ENCODE results near the gene HAPLN2. TPM values are rescaled to one million over a fixed set of nuclear protein-coding genes. Genes with fewer than 3 reads are reported as not detected.

The HAPLN2 gene
- total RNA-seq, 1 donor from 2014 or later = 1.4 TPM

DNA sequence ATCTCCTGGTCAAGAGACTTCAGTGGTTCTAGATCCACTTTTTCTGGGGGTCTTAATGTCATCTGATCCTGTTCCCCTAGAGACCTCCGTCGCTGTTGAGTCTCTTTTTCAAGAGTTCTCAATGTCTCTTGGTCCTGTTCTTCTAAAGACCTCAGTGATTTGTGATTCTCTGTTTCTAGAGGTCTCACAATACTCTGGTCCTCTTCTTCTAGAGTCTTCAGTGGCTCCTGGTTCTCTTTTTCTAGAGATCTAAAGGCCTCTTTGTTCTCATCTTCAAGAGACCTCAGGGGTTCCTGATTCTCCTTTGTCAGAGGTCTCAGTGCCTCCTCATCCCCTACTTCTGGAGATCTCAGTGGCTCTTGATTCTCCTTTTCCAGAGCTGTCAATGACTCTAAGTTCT is 52.6 kb downstream of the HAPLN2 start:
- intact Hi-C loops (cut with DNase I) = no loop called here
- TF ChIP-seq, protein P1, sequence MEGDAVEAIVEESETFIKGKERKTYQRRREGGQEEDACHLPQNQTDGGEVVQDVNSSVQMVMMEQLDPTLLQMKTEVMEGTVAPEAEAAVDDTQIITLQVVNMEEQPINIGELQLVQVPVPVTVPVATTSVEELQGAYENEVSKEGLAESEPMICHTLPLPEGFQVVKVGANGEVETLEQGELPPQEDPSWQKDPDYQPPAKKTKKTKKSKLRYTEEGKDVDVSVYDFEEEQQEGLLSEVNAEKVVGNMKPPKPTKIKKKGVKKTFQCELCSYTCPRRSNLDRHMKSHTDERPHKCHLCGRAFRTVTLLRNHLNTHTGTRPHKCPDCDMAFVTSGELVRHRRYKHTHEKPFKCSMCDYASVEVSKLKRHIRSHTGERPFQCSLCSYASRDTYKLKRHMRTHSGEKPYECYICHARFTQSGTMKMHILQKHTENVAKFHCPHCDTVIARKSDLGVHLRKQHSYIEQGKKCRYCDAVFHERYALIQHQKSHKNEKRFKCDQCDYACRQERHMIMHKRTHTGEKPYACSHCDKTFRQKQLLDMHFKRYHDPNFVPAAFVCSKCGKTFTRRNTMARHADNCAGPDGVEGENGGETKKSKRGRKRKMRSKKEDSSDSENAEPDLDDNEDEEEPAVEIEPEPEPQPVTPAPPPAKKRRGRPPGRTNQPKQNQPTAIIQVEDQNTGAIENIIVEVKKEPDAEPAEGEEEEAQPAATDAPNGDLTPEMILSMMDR (IDR thresholded peaks at IDR 0.05) = no peak
- no peak overlapping the region for H3K4me3 ChIP-seq
- H3K27ac ChIP-seq = no peak overlapping the region
- H3K9me3 ChIP-seq = no peaks in the 10 kb centered on the region
- peaks cover 0 to 18% of the 10 kb centered on the region in 2 donors for H3K36me3 ChIP-seq
- peaks cover 3 to 19% of the 10 kb centered on the region in 2 donors for H3K4me1 ChIP-seq
- no peak for DNase-seq (ENCODE audit: low spot score in 2 of 2)
- H3K27me3 ChIP-seq = no peaks in the 10 kb centered on the region

DNA sequence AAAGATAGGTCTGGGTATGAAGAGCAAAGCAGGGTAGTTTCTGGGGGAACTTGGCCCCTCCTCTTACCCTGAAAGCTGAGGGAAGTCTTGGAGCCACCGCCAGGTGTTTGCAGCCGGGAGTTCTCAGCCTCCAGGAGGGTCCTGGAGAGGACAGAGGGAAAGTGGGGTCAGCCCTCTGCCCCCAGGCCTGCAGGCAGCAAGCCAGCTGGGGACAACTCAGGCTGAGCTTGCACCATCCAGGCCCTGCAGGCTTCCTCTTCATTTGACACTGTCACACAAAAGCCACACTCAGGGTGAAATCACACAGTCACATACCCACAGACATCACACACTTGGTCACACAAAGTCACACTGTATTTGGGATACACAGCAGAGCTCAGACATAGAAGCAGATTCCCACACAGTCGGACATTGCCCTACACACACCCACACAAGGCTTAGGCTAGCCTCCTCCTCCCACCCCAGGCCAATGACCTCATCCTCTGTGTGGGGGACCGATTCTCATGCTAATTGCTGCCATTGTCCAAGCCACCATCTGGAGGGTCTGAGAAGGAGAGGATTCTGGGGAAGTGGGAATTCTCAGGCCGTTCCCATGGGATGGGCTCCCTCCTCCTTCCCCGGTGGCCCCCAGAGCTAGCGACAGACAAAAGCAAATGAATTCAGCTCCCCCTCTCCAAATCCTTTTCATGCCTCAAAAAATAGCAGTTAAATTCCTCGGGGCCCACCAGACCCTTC is 54.3 kb downstream of the HAPLN2 start:
- no peak overlapping the region for H3K4me3 ChIP-seq
- no peak overlapping the region for H3K27ac ChIP-seq
- intact Hi-C loops (cut with DNase I) = no loop called here
- no peak for DNase-seq (ENCODE audit: low spot score in 2 of 2)
- no peaks in the 10 kb centered on the region for H3K9me3 ChIP-seq
- H3K36me3 ChIP-seq = peaks cover 0 to 18% of the 10 kb centered on the region in 2 donors
- no peaks in the 10 kb centered on the region for H3K27me3 ChIP-seq
- peaks cover 10 to 17% of the 10 kb centered on the region in 2 donors for H3K4me1 ChIP-seq
- TF ChIP-seq, protein P1 (IDR thresholded peaks at IDR 0.05) = no peak

Other genes starting within 250 kb of the HAPLN2 start
- gene MEF2D, start 118.6 kb upstream of the HAPLN2 start, total RNA-seq = 106 TPM
- not detected for gene IQGAP3, start 46.9 kb upstream of the HAPLN2 start, total RNA-seq
- gene TTC24, start 39.7 kb upstream of the HAPLN2 start, total RNA-seq = not detected
- 85.3 TPM for gene NAXE, start 27.6 kb upstream of the HAPLN2 start, total RNA-seq
- 29.4 TPM for gene GPATCH4, start 17.9 kb upstream of the HAPLN2 start, total RNA-seq
- not detected for gene BCAN, start 22.7 kb downstream of the HAPLN2 start, total RNA-seq
- gene NES, start 58.0 kb downstream of the HAPLN2 start, total RNA-seq = 74.1 TPM
- gene CRABP2, start 86.2 kb downstream of the HAPLN2 start, total RNA-seq = not detected
- gene METTL25B, start 109.1 kb downstream of the HAPLN2 start, total RNA-seq = 9.9 TPM
- gene ISG20L2, start 109.4 kb downstream of the HAPLN2 start, total RNA-seq = 7.8 TPM
- gene MRPL24, start 121.7 kb downstream of the HAPLN2 start, total RNA-seq = 17.0 TPM
- 153 TPM for gene HDGF, start 132.3 kb downstream of the HAPLN2 start, total RNA-seq
- 16.3 TPM for gene PRCC, start 148.1 kb downstream of the HAPLN2 start, total RNA-seq
- gene SH2D2A, start 197.4 kb downstream of the HAPLN2 start, total RNA-seq = not detected
- 2.9 TPM for gene INSRR, start 239.7 kb downstream of the HAPLN2 start, total RNA-seq
- not detected for gene NTRK1, start 241.4 kb downstream of the HAPLN2 start, total RNA-seq

Data from ascending aorta (tissue), 2 donors.